Progenitor cell of endocrine pancreas (in vitro differentiated cells): ENCODE results near the gene SYPL1. TPM values are rescaled to one million over a fixed set of nuclear protein-coding genes. Genes with fewer than 3 reads are reported as not detected.

Experiments used
- DNase-seq: peaks from one replicate; pipeline ENCODE4 v3.0.0; 2021; ENCODE audit warnings: low spot score; ENCODE audit not compliant: unreplicated experiment
- H3K27ac Mint-ChIP-seq: 2 replicates; pipeline ENCODE4 v1.8.0; 2021; ENCODE audit warnings: mild to moderate bottlenecking, moderate library complexity, mixed read lengths
- H3K27me3 Mint-ChIP-seq: 2 replicates; pipeline ENCODE4 v1.8.0; 2021; ENCODE audit warnings: mixed read lengths
- H3K36me3 Mint-ChIP-seq: 2 replicates; pipeline ENCODE4 v1.8.0; 2022; ENCODE audit warnings: mixed read lengths; ENCODE audit not compliant: insufficient read depth
- H3K4me1 Mint-ChIP-seq: 2 replicates; pipeline ENCODE4 v1.8.0; 2021; ENCODE audit warnings: low read depth, mixed read lengths
- H3K4me3 Mint-ChIP-seq: 2 replicates; pipeline ENCODE4 v1.8.0; 2021; ENCODE audit warnings: low read depth, mild to moderate bottlenecking, moderate library complexity, mixed read lengths
- H3K9me3 Mint-ChIP-seq: 2 replicates; pipeline ENCODE4 v1.8.0; 2021; ENCODE audit warnings: low read depth, mixed read lengths
- total RNA-seq: library from RNA; stranded (reverse); gene quantifications from 2 replicates; pipeline ENCODE4 v1.2.1, GENCODE V29; 2021
- TF ChIP-seq, protein P1 (sequence below): fragments of 200-600 bp; sonication (generic); IDR thresholded peaks from one replicate; pipeline ENCODE4 v1.5.0; 2021; ENCODE audit warnings: antibody characterized with exemption, mild to moderate bottlenecking; ENCODE audit not compliant: unreplicated experiment

Gene SYPL1
- total RNA-seq, 1 donor from 2014 or later, result 60.3 TPM

DNA sequence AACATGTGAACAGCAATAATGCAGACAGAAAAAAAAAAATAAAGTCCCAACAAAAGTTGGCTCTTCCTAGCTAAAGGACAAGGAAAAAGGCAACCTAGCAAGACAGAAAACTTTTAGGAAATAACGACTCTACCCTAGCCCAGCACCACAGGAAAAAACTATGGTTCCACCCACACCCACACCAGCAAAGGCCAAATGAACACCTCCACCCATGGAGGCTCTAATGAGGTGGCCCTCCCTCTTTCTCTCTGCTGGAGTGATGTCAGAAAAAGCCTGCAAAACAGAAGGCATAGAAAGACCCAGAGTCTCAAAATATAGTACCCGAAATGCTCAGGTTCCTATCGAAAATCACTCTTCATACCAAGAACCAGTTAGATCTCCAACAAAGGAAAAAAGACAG, 28.4 kb downstream of the SYPL1 start:
- Mint-ChIP-seq H3K27me3 (no peaks in the 10 kb centered on the region), H3K4me1 (peaks cover 8% of the 10 kb centered on the region), H3K36me3 (peaks cover 5% of the 10 kb centered on the region), H3K9me3 (peaks cover 6% of the 10 kb centered on the region), H3K27ac (no peak overlapping the region), H3K4me3 (no peak overlapping the region)
- no peak for DNase-seq
- TF ChIP-seq, protein P1, sequence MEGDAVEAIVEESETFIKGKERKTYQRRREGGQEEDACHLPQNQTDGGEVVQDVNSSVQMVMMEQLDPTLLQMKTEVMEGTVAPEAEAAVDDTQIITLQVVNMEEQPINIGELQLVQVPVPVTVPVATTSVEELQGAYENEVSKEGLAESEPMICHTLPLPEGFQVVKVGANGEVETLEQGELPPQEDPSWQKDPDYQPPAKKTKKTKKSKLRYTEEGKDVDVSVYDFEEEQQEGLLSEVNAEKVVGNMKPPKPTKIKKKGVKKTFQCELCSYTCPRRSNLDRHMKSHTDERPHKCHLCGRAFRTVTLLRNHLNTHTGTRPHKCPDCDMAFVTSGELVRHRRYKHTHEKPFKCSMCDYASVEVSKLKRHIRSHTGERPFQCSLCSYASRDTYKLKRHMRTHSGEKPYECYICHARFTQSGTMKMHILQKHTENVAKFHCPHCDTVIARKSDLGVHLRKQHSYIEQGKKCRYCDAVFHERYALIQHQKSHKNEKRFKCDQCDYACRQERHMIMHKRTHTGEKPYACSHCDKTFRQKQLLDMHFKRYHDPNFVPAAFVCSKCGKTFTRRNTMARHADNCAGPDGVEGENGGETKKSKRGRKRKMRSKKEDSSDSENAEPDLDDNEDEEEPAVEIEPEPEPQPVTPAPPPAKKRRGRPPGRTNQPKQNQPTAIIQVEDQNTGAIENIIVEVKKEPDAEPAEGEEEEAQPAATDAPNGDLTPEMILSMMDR, result no peak

DNA sequence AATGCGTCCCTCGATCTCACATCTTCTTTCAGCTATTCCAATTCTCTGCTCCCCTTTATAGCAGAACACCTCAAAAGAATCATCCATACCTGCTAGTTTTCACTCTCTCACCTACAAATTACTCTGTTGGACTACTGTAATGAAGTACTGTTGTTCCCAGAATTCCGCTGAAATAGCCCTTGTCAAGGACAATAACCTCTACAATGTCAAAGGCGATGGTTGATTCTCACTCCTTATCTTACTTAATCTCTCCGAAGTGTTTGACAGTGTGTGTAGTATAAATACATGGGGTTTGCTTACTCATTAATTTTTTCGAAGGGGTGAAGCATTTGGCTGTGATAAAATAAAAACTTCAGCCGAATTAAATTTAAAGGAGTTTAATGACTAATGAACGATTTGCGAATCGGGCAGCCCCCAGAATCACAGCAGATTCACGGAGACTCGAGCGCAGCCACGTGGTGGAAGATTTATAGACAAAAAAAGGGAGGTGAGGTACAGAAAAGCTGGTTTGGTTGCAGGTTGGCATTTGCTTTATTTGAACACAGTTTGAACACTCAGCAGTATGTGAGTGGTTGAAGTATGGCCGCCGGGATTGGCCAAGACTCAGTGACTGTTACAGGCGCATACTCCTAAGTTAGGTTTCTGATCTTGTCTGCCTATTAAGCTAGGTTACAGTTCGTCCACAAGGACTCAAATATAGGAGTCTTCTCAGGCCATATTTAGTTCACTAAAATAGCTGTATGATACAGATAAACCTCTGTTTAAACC, 29.8 kb downstream of the SYPL1 start:
- H3K9me3 Mint-ChIP-seq, result peaks cover 6% of the 10 kb centered on the region
- H3K4me1 Mint-ChIP-seq, result peaks cover 8% of the 10 kb centered on the region
- H3K4me3 Mint-ChIP-seq, result no peak overlapping the region
- DNase-seq, result no peak
- no peak overlapping the region for H3K27ac Mint-ChIP-seq
- no peaks in the 10 kb centered on the region for H3K27me3 Mint-ChIP-seq
- H3K36me3 Mint-ChIP-seq, result peaks cover 2% of the 10 kb centered on the region
- TF ChIP-seq, protein P1, result no peak

DNA sequence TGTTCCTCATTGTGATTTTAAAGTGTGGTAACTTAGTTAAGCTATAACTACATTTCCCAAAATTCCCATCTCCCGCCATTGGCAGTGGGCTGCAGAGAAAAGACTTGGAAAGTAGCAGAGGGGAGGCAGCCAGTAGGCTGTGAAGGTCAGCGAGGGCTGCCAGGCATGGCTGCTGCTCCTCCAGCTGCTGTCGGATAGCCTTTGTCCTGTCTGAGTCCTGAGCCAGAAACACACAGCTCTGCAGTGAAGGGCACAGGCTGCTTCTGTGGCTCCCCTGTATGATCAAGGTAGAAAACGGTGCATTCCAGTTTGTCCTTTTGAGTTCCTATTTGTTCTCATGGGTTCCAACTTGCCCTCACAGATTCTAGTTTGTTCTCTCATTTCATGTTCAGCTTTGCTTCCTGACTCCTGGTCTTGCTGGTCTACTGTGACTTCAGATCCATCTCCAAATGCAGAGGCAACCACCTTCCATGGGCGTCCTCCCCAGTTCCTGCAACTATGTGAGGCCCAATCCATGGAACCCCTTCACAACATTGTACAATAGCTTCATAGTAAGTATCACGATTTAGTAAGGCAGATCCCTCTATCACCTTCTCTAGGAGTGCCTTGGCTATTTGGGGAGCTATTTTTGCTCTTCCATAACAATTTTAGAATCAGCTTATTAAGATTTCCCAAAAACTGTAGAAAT, 31.7 kb downstream of the SYPL1 start:
- DNase-seq, result no peak
- peaks cover 8% of the 10 kb centered on the region for H3K4me1 Mint-ChIP-seq
- no peaks in the 10 kb centered on the region for H3K27me3 Mint-ChIP-seq
- TF ChIP-seq, protein P1, result no peak
- no peak overlapping the region for H3K4me3 Mint-ChIP-seq
- no peaks in the 10 kb centered on the region for H3K9me3 Mint-ChIP-seq
- H3K36me3 Mint-ChIP-seq, result no peaks in the 10 kb centered on the region
- H3K27ac Mint-ChIP-seq, result no peak overlapping the region

DNA sequence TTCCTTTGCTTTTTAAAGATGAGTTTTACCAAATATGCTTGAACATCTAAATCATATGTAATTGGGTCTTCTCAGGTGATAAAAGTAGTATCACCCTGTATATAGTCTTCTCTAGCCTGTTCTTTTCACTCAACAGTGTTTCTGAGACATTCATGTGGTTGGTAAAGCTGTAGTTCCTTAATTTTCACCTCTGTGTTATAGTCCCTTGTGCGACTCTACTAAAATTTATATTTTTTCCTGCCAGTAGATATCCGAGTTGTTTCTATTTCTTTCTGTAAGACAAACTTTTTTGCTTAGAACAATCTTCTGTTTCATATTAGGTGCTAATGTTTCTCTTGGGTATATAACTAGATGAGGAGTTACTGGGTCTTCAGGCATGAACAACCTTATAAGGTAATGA, 35.6 kb downstream of the SYPL1 start:
- TF ChIP-seq, protein P1, result no peak
- Mint-ChIP-seq H3K27ac (no peak overlapping the region), H3K4me1 (peaks cover 10% of the 10 kb centered on the region), H3K9me3 (no peaks in the 10 kb centered on the region), H3K36me3 (no peaks in the 10 kb centered on the region), H3K4me3 (no peak overlapping the region), H3K27me3 (peaks cover 9% of the 10 kb centered on the region)
- no peak for DNase-seq

DNA sequence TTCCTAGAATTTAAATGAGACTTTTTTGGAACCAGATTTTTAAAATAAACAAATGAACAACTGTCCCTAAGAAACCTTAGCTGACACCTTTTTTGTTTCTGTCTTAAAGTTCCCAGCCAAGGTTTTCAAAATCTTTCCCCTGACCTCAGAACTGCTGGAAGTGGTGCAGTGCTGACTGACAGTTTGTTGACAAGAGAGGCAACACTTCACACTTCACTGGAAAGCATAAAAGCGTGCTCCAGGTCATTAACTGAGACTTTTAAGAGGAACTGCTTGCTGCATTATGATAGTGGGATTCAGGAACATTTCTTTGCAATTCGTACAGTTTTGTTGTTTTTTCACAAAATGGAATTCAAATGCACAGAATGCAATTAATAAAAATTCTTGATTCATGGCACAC, 36.2 kb downstream of the SYPL1 start:
- no peak for DNase-seq
- no peak overlapping the region for H3K27ac Mint-ChIP-seq
- no peaks in the 10 kb centered on the region for H3K36me3 Mint-ChIP-seq
- no peak overlapping the region for H3K4me3 Mint-ChIP-seq
- peaks cover 12% of the 10 kb centered on the region for H3K4me1 Mint-ChIP-seq
- TF ChIP-seq, protein P1, result no peak
- H3K9me3 Mint-ChIP-seq, result no peaks in the 10 kb centered on the region
- peaks cover 9% of the 10 kb centered on the region for H3K27me3 Mint-ChIP-seq
